H9 (cell line): ENCODE data around the gene AHNAK. TPM values are rescaled to one million over a fixed set of nuclear protein-coding genes. Genes with fewer than 3 reads are reported as not detected.

Experiments
- DNase-seq: peaks from one replicate; pipeline ENCODE4 v3.0.0-alpha.2; 2017
- H2AFZ ChIP-seq: one replicate; pipeline ENCODE4 v1.6.1; 2013; ENCODE audit warnings: mild to moderate bottlenecking, low read length, control low read depth, moderate library complexity
- H2AK5ac ChIP-seq: 2 replicates; pipeline ENCODE4 v1.6.1; 2013; ENCODE audit warnings: low read length, control low read depth, mixed read lengths; ENCODE audit not compliant: insufficient read length
- H2BK120ac ChIP-seq: one replicate; pipeline ENCODE4 v1.6.1; 2013; ENCODE audit warnings: low read depth, mild to moderate bottlenecking, low read length, control low read depth, inconsistent platforms; ENCODE audit not compliant: poor library complexity, severe bottlenecking
- H2BK12ac ChIP-seq: 2 replicates; pipeline ENCODE4 v1.6.1; 2013; ENCODE audit warnings: low read length, control low read depth, mixed read lengths, low read depth; ENCODE audit not compliant: insufficient read length
- H2BK15ac ChIP-seq: 2 replicates; pipeline ENCODE4 v1.6.1; 2013; ENCODE audit warnings: low read depth, low read length, control low read depth
- H2BK20ac ChIP-seq: one replicate; pipeline ENCODE4 v1.6.1; 2013; ENCODE audit warnings: low read depth, mild to moderate bottlenecking, low read length, control low read depth, inconsistent platforms; ENCODE audit not compliant: poor library complexity, severe bottlenecking
- H2BK5ac ChIP-seq: 2 replicates; pipeline ENCODE4 v1.6.1; 2013; ENCODE audit warnings: low read length, control low read depth, mixed read lengths; ENCODE audit not compliant: insufficient read length
- H3K14ac ChIP-seq: 2 replicates; pipeline ENCODE4 v1.6.1; 2013; ENCODE audit warnings: low read length, control low read depth; ENCODE audit not compliant: insufficient read depth
- H3K18ac ChIP-seq: 2 replicates; pipeline ENCODE4 v1.6.1; 2013; ENCODE audit warnings: low read depth, mild to moderate bottlenecking, mixed read lengths, low read length, control low read depth; ENCODE audit not compliant: insufficient read length
- H3K23ac ChIP-seq: 2 replicates; pipeline ENCODE4 v1.6.1; 2013; ENCODE audit warnings: low read length, control low read depth, mixed read lengths, low read depth; ENCODE audit not compliant: insufficient read length
- H3K23me2 ChIP-seq: 2 replicates; pipeline ENCODE4 v1.6.1; 2013; ENCODE audit warnings: low read depth, mild to moderate bottlenecking, mixed read lengths, low read length, control low read depth; ENCODE audit not compliant: insufficient read length, poor library complexity, severe bottlenecking
- H3K27ac ChIP-seq: 2 replicates; pipeline ENCODE4 v1.5.1; 2013; ENCODE audit warnings: low read length, control low read depth, mixed read lengths, low read depth; ENCODE audit not compliant: insufficient read length
- H3K27me3 ChIP-seq: 2 replicates; pipeline ENCODE4 v1.6.1; 2013; ENCODE audit warnings: low read length, control low read depth, inconsistent platforms; ENCODE audit not compliant: insufficient read depth
- H3K4ac ChIP-seq: 2 replicates; pipeline ENCODE4 v1.6.1; 2013; ENCODE audit warnings: low read depth, mild to moderate bottlenecking, control low read depth, inconsistent platforms, low read length, moderate library complexity
- H3K4me1 ChIP-seq: 2 replicates; pipeline ENCODE4 v1.6.1; 2013; ENCODE audit warnings: low read length, control low read depth, inconsistent platforms; ENCODE audit not compliant: insufficient read depth
- H3K4me2 ChIP-seq: 2 replicates; pipeline ENCODE4 v1.6.1; 2013; ENCODE audit warnings: low read length, control low read depth, mixed read lengths; ENCODE audit not compliant: insufficient read length, insufficient read depth
- H3K56ac ChIP-seq: 2 replicates; pipeline ENCODE4 v1.6.1; 2013; ENCODE audit warnings: low read depth, mild to moderate bottlenecking, mixed read lengths, low read length, control low read depth; ENCODE audit not compliant: insufficient read length
- H3K79me1 ChIP-seq: 2 replicates; pipeline ENCODE4 v1.6.1; 2013; ENCODE audit warnings: low read depth, mild to moderate bottlenecking, moderate library complexity, low read length, control low read depth, inconsistent platforms; ENCODE audit not compliant: insufficient read depth, poor library complexity, severe bottlenecking
- H3K79me2 ChIP-seq: 2 replicates; pipeline ENCODE4 v1.6.1; 2013; ENCODE audit warnings: low read length, control low read depth, inconsistent platforms; ENCODE audit not compliant: insufficient read depth
- H3K9ac ChIP-seq: 2 replicates; pipeline ENCODE4 v1.6.1; 2013; ENCODE audit warnings: low read length, control low read depth, mixed read lengths; ENCODE audit not compliant: insufficient read length; ENCODE audit errors: extremely low read depth
- H3K9me3 ChIP-seq: one replicate; pipeline ENCODE4 v1.6.1; 2013; ENCODE audit warnings: low read depth, low read length, inconsistent platforms; ENCODE audit not compliant: control insufficient read depth
- H3T11ph ChIP-seq: one replicate; pipeline ENCODE4 v1.6.1; 2013; ENCODE audit warnings: mild to moderate bottlenecking, low read length, control low read depth, inconsistent platforms
- H4K20me1 ChIP-seq: one replicate; pipeline ENCODE4 v1.6.1; 2013; ENCODE audit not compliant: control insufficient read depth, insufficient read length, insufficient read depth
- H4K5ac ChIP-seq: 2 replicates; pipeline ENCODE4 v1.6.1; 2013; ENCODE audit warnings: low read depth, mild to moderate bottlenecking, mixed read lengths, low read length, control low read depth; ENCODE audit not compliant: insufficient read length
- H4K8ac ChIP-seq: replicated peaks from 2 replicates; pipeline ENCODE4 v1.6.1; 2013; ENCODE audit warnings: low read length, control low read depth, mixed read lengths, low read depth; ENCODE audit not compliant: insufficient read length
- H4K91ac ChIP-seq: 2 replicates; pipeline ENCODE4 v1.6.1; 2013; ENCODE audit warnings: low read depth, mild to moderate bottlenecking, moderate library complexity, mixed read lengths, low read length, control low read depth; ENCODE audit not compliant: insufficient read length
- H3K27ac Mint-ChIP-seq, 3 experiments: 2 replicates in 2 of 3; 3 replicates in 1 of 3; pipeline ENCODE4 v1.8.0; 2020 to 2021; ENCODE audit warnings: mixed read lengths in 3 of 3, mild to moderate bottlenecking in 1 of 3, moderate library complexity in 1 of 3
- H3K27me3 Mint-ChIP-seq: 2 replicates; pipeline ENCODE4 v1.8.0; 2021; ENCODE audit warnings: low read depth, mild to moderate bottlenecking, moderate library complexity, mixed read lengths
- H3K36me3 Mint-ChIP-seq, 3 experiments: 2 replicates in 2 of 3; 3 replicates in 1 of 3; pipeline ENCODE4 v1.8.0; 2020 to 2021; ENCODE audit warnings: low read depth in 3 of 3, mixed read lengths in 3 of 3; ENCODE audit not compliant: insufficient read depth in 1 of 3
- H3K4me1 Mint-ChIP-seq, 2 experiments: 2 replicates each; pipeline ENCODE4 v1.8.0; 2020; ENCODE audit warnings: mixed read lengths in 2 of 2
- H3K4me3 Mint-ChIP-seq, 2 experiments: 2 replicates in 1 of 2; 3 replicates in 1 of 2; pipeline ENCODE4 v1.8.0; 2020 to 2021; ENCODE audit warnings: mild to moderate bottlenecking in 2 of 2, mixed read lengths in 2 of 2, moderate library complexity in 1 of 2
- H3K9me3 Mint-ChIP-seq, 2 experiments: 2 replicates in 1 of 2; 3 replicates in 1 of 2; pipeline ENCODE4 v1.8.0; 2020; ENCODE audit warnings: mild to moderate bottlenecking in 2 of 2, mixed read lengths in 2 of 2, moderate library complexity in 1 of 2
- WGBS: extraction: QIAGEN DNeasy Blood & Tissue Kit; methylation state at CpG from one replicate; pipeline ENCODE4 v1.1.7; 2013; ENCODE audit warnings: missing lambda C conversion rate, low lambda C conversion rate, mixed read lengths; ENCODE audit not compliant: insufficient read length; ENCODE audit errors: extremely low coverage; 5-methylcytosine and 5-hydroxymethylcytosine counted together
- total RNA-seq: library from RNA; stranded (reverse); gene quantifications from 2 replicates; pipeline ENCODE4 v1.2.1, GENCODE V29; 2021
- TF ChIP-seq, protein P1 (sequence below): fragments of 200-600 bp; sonication (generic); conservative IDR thresholded peaks from 3 replicates; pipeline ENCODE4 v1.8.0; 2021; ENCODE audit warnings: antibody characterized with exemption, mild to moderate bottlenecking

The AHNAK gene
- total RNA-seq, 1 experiment from 2014 or later, result 15.2 TPM

DNA sequence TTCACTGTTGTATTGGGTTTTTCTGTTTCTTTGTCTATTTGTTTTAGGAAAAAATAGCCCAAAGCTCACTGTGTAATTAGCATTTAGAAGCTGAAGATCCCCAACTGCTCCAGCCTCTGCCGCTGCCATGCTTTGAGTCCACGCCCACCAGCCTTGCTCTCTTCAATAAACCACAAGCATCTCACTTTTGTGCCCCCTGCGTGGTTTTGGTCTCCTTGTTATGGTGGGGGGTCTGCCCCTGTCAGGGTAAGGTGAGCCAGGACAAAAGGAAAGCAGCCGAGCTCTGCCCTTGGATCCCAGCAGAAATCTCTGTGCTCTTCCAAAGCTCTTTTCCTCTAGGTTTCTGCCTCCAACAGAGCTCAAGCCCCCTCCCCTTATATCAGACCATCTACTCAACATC, 123.6 kb downstream of the AHNAK start:
- no peak overlapping the region for H2BK15ac ChIP-seq
- no peak overlapping the region for H3K4me2 ChIP-seq
- no peak overlapping the region for H2AFZ ChIP-seq
- H4K91ac ChIP-seq, result no peak overlapping the region
- no peaks in the 10 kb centered on the region for H3K79me2 ChIP-seq
- no CpG with 5 or more reads among the region's 4 CpGs for WGBS
- Mint-ChIP-seq H3K27me3 (peaks cover 69% of the 10 kb centered on the region), H3K4me1 (peaks cover 17 to 25% of the 10 kb centered on the region in 2 experiments), H3K4me3 (no peak overlapping the region), H3K36me3 (no peaks in the 10 kb centered on the region), H3K9me3 (no peaks in the 10 kb centered on the region), H3K27ac (no peak overlapping the region)
- H3K27ac ChIP-seq, result no peak overlapping the region
- no peaks in the 10 kb centered on the region for H4K20me1 ChIP-seq
- no peak overlapping the region for H2BK20ac ChIP-seq
- peaks cover 2% of the 10 kb centered on the region; the same call in 1 of the 2 replicates for H3K27me3 ChIP-seq
- no peak overlapping the region for H2BK12ac ChIP-seq
- H2BK120ac ChIP-seq, result no peak overlapping the region
- H2BK5ac ChIP-seq, result no peak overlapping the region
- no peaks in the 10 kb centered on the region for H3K23me2 ChIP-seq
- H2AK5ac ChIP-seq, result no peak overlapping the region
- no peak overlapping the region for H3K18ac ChIP-seq
- no peak overlapping the region for H3K56ac ChIP-seq
- H3K4ac ChIP-seq, result no peak overlapping the region
- no peaks in the 10 kb centered on the region for H3K79me1 ChIP-seq
- H3T11ph ChIP-seq, result no peak overlapping the region
- no peak overlapping the region for H3K14ac ChIP-seq
- TF ChIP-seq, protein P1, sequence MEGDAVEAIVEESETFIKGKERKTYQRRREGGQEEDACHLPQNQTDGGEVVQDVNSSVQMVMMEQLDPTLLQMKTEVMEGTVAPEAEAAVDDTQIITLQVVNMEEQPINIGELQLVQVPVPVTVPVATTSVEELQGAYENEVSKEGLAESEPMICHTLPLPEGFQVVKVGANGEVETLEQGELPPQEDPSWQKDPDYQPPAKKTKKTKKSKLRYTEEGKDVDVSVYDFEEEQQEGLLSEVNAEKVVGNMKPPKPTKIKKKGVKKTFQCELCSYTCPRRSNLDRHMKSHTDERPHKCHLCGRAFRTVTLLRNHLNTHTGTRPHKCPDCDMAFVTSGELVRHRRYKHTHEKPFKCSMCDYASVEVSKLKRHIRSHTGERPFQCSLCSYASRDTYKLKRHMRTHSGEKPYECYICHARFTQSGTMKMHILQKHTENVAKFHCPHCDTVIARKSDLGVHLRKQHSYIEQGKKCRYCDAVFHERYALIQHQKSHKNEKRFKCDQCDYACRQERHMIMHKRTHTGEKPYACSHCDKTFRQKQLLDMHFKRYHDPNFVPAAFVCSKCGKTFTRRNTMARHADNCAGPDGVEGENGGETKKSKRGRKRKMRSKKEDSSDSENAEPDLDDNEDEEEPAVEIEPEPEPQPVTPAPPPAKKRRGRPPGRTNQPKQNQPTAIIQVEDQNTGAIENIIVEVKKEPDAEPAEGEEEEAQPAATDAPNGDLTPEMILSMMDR, result no peak
- H4K8ac ChIP-seq, result no peak overlapping the region
- 0 out of 2 replicates have a peak, but pooled peaks cover 3% of the 10 kb centered on the region for H3K4me1 ChIP-seq
- no peak overlapping the region for H4K5ac ChIP-seq
- no peak overlapping the region for H3K23ac ChIP-seq
- H3K9me3 ChIP-seq, result no peaks in the 10 kb centered on the region
- H3K9ac ChIP-seq, result no peak overlapping the region
- DNase-seq, result no peak
